Measurements from ENCODE around the gene FRAS1. TPM values are rescaled to one million over a fixed set of nuclear protein-coding genes. Genes with fewer than 3 reads are reported as not detected.

FRAS1 gene
- total and polyA plus RNA-seq, 9 of the 15 experiments (the other 6 are each of a cell fraction or from before 2014, with no cell fraction given), result under 0.01 to 0.11 (median 0.04) TPM; not detected in 2

DNA sequence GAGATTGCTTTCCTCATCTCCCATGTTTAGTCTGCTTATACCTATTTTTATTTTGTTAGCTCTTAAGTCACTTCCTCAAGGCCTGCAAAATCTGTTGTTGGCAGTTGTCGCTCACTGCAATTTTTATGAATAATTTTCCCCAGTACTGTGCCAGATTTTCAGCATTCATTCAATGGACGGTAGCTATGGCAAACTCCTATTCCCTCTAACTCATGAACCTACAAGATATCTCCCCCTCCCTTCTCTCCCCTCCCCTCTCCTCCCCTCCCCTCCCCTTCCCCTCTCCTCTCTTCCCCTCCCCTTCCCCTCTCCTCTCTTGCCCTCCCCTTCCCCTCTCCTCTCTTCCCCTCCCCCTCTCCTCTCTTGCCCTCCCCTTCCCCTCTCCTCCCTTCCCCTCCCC lies 160.4 kb downstream of the FRAS1 start (continued):
- TF ChIP-seq HMBOX1 (IDR thresholded peaks at IDR 0.05) (no peak), LEF1 (IDR thresholded peaks at IDR 0.05) (no peak), SIN3A (IDR thresholded peaks at IDR 0.05; ENCODE audit: borderline replicate concordance in 2 of 2, control insufficient read depth in 1 of 2, low read depth in 2 of 2, low read length in 2 of 2) (no peak)

- FAIRE-seq, result no peak
- in situ Hi-C loops (cut with MboI) (no loop called here), intact Hi-C loops (cut with micrococcal nuclease) (no loop called here)
- no peak overlapping the region for H3K9ac ChIP-seq (ENCODE audit: insufficient read depth in 1 of 2, low read depth in 2 of 2, low read length in 2 of 2)
- POLR2A ChIA-PET, result no interaction called here
- H3K27ac ChIP-seq (ENCODE audit: extremely low read depth, low read depth, low read length), result no peak overlapping the region
- ATAC-seq, result no peak
- TF ChIP-seq CBX1 (IDR thresholded peaks at IDR 0.05; ENCODE audit: low read depth) (no peak), CEBPG (CRISPR knock-in tag; IDR thresholded peaks at IDR 0.05) (0 out of 2 replicates have a peak, but pooled peaks have one; percentile 23), CEBPG (tag; conservative IDR thresholded peaks at IDR 0.05 in 1 of 2, IDR thresholded peaks at IDR 0.05 in 1 of 2) (peak; percentile 41 to 88; a peak in 3 of 4 replicates), TSHZ1 (CRISPR knock-in tag; IDR thresholded peaks at IDR 0.05) (no peak), SP2 (IDR thresholded peaks at IDR 0.05; ENCODE audit: extremely low read depth, low read depth, low read length, poor library complexity, severe bottlenecking) (no peak), ATF7 (IDR thresholded peaks at IDR 0.05) (0 out of 2 replicates have a peak, but pooled peaks have one; percentile 17)
- TF ChIP-seq, protein P1, sequence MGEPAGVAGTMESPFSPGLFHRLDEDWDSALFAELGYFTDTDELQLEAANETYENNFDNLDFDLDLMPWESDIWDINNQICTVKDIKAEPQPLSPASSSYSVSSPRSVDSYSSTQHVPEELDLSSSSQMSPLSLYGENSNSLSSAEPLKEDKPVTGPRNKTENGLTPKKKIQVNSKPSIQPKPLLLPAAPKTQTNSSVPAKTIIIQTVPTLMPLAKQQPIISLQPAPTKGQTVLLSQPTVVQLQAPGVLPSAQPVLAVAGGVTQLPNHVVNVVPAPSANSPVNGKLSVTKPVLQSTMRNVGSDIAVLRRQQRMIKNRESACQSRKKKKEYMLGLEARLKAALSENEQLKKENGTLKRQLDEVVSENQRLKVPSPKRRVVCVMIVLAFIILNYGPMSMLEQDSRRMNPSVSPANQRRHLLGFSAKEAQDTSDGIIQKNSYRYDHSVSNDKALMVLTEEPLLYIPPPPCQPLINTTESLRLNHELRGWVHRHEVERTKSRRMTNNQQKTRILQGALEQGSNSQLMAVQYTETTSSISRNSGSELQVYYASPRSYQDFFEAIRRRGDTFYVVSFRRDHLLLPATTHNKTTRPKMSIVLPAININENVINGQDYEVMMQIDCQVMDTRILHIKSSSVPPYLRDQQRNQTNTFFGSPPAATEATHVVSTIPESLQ (CRISPR knock-in tag; IDR thresholded peaks at IDR 0.05), result no peak
- TF ChIP-seq, protein P2, sequence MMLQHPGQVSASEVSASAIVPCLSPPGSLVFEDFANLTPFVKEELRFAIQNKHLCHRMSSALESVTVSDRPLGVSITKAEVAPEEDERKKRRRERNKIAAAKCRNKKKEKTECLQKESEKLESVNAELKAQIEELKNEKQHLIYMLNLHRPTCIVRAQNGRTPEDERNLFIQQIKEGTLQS (IDR thresholded peaks at IDR 0.05), result peak; percentile 54; the same call in 1 of the 2 replicates
- TF ChIP-seq, protein P2 (CRISPR knock-in tag; conservative IDR thresholded peaks at IDR 0.05), result no peak
- H3K36me3 ChIP-seq (ENCODE audit: control insufficient read depth, insufficient read depth, low read length), result no peaks in the 10 kb centered on the region
- H3K4me2 ChIP-seq (ENCODE audit: insufficient read depth, low read length), result no peak overlapping the region
- DNase-seq (ENCODE audit: extremely low read depth in 1 of 4, low spot score in 3 of 4), result no peak
- no peak overlapping the region for H3K4me3 ChIP-seq
- 0% methylated on average over 2 of the region's 2 CpGs for WGBS (ENCODE audit: insufficient coverage, low coverage, missing lambda C conversion rate)
- BruUV-seq (replicated peaks), result no TSS peak
- peaks cover 3 to 4% of the 10 kb centered on the region in 2 experiments; a peak in 3 of 5 replicates for H3K27me3 ChIP-seq (ENCODE audit: control insufficient read depth in 2 of 2, insufficient read depth in 2 of 2, low read length in 2 of 2)
- no peaks in the 10 kb centered on the region for H3K9me3 ChIP-seq (replicated peaks; ENCODE audit: control insufficient read depth, insufficient read depth, low read depth, low read length)
- H3K4me1 ChIP-seq (replicated peaks in 1 of 2; ENCODE audit: control insufficient read depth in 2 of 2, insufficient read depth in 2 of 2, low read length in 2 of 2), result no peaks in the 10 kb centered on the region
- no peaks in the 10 kb centered on the region for H3K79me2 ChIP-seq (ENCODE audit: control insufficient read depth, insufficient read depth, low read length)
- no peaks in the 10 kb centered on the region for H3K9me1 ChIP-seq (ENCODE audit: control insufficient read depth, insufficient read depth, low read length)
- CTCF ChIA-PET (ENCODE audit: low intra/inter-chr PET ratio), result no interaction called here
- H2AFZ ChIP-seq (ENCODE audit: low read depth, low read length), result no peak overlapping the region
- no peaks in the 10 kb centered on the region for H4K20me1 ChIP-seq (replicated peaks; ENCODE audit: control insufficient read depth, insufficient read depth, low read length)
Observed at GRCh38 chr4:78218260-78218659, 161.1 kb downstream of the FRAS1 start.
